ENCODE results near the gene RGS14. TPM values are rescaled to one million over a fixed set of nuclear protein-coding genes. Genes with fewer than 3 reads are reported as not detected.

Gene RGS14
- total RNA-seq, 4 donors from 2014 or later = 3.7 to 18.3 (median 11.9) TPM

DNA sequence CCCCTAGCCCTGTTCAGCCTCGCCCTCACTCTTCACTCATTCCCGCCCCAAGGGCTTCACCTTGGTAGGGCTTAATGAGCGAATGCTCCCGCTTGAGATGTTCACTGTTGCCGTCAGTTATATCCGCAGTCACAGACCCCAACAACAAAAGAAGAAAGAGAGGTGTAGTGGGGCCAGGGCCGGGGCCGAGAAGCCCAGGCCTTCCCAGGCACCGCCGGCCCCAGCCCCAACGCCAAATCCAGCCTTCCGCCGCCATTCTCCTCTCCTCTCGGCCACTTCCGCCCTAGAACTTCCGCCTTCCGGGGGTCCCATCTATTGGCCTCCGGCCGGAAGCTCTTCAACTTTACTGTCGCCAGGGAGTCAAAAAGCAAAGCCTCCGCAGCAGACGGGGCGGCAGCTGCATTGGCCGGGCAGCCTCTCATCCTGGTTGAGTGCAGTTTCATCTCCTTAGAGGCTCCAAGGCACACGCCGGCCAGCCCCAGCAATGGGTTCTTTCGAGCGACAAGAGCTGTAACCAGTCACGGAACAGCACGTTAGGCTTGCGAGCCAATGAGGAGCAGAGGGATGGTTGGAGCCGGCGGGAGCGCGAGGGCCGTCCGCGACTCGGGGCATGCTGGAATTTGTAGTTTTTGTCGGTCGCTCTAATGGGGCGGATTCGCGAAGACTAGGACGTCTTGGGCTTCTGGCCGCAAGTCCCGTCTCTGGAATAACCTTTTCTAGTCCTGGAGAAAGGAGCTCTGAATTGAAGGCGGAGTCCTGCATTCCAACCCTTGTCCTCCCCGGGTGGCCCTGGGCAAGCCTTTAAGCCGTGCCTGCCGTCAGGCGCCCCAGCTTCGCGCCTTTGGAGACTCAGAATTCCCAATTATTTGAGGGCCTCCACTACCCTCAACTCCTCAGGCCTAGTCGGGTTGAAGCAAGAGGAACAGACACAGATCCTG is 6.1 kb upstream of the RGS14 start, which contains the start of gene LMAN2:
Gene LMAN2, minus strand, starts transcription at position 277 of the 938 bp plus-strand sequence. Its CDS starts 21 bp downstream, at position 256.
- Histone ChIP-seq H3K4me3 (peak within 1 kb of the TSS; percentile 83 to 99 (median 92)), H3K4me1 (peaks cover 17 to 53% (median 48%) of the 10 kb centered on the region in 4 donors), H3K27ac (replicated peaks in 1 of 4) (peak within 1 kb of the TSS; percentile 87 to 92 (median 91)), H3K9me3 (no peaks in the 10 kb centered on the region), H3K36me3 (peaks cover 0 to 26% (median 14%) of the 10 kb centered on the region in 4 donors), H3K27me3 (no peaks in the 10 kb centered on the region)
- 8% methylated on average over 32 of the region's 55 CpGs for WGBS
- no peak for TF ChIP-seq EP300 (IDR thresholded peaks at IDR 0.05)
- TF ChIP-seq, protein P1, sequence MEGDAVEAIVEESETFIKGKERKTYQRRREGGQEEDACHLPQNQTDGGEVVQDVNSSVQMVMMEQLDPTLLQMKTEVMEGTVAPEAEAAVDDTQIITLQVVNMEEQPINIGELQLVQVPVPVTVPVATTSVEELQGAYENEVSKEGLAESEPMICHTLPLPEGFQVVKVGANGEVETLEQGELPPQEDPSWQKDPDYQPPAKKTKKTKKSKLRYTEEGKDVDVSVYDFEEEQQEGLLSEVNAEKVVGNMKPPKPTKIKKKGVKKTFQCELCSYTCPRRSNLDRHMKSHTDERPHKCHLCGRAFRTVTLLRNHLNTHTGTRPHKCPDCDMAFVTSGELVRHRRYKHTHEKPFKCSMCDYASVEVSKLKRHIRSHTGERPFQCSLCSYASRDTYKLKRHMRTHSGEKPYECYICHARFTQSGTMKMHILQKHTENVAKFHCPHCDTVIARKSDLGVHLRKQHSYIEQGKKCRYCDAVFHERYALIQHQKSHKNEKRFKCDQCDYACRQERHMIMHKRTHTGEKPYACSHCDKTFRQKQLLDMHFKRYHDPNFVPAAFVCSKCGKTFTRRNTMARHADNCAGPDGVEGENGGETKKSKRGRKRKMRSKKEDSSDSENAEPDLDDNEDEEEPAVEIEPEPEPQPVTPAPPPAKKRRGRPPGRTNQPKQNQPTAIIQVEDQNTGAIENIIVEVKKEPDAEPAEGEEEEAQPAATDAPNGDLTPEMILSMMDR (IDR thresholded peaks at IDR 0.05) = peak in 1 of 3 experiments; percentile 14
- TF ChIP-seq POLR2A (IDR thresholded peaks at IDR 0.05; ENCODE audit: low read depth) = peak; percentile 66
- peak; percentile 61 to 82 for TF ChIP-seq POLR2AphosphoS5 (IDR thresholded peaks at IDR 0.05)
- peak; percentile 98 for DNase-seq (ENCODE audit: extremely low spot score)
- intact Hi-C loops (cut with DNase I) = loop anchor here (5.0 kb wide), 1 partner anchor 34 kb away; no protein-coding TSS in a partner anchor

DNA sequence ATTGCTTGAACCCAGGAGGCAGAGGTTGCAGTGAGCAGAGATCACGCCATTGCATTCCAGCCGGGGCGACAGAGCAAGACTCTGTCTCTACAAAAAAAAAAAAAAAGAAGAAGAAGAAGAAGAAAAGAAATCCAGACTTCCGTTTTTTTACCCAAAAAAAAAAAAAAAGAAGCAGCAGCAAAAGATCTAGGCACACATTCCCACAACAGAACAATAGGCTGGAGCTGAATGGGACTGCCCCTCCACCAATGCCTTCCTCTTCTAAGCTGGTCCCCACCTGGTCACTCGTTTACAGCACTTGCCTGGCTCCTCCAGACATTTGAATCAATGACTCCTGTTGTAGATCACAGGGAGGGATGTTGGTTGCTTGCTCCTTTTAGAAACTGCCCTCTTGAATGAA is 4.6 kb upstream of the RGS14 start:
- TF ChIP-seq POLR2AphosphoS5 (IDR thresholded peaks at IDR 0.05) (no peak), POLR2A (IDR thresholded peaks at IDR 0.05; ENCODE audit: low read depth) (no peak), EP300 (IDR thresholded peaks at IDR 0.05) (no peak)
- TF ChIP-seq, protein P1 (IDR thresholded peaks at IDR 0.05) = no peak
- Histone ChIP-seq H3K36me3 (peaks cover 0 to 17% (median 8%) of the 10 kb centered on the region in 4 donors), H3K9me3 (no peaks in the 10 kb centered on the region), H3K4me1 (peaks cover 21 to 44% (median 41%) of the 10 kb centered on the region in 4 donors), H3K27ac (replicated peaks in 1 of 4) (no peak overlapping the region), H3K27me3 (no peaks in the 10 kb centered on the region), H3K4me3 (no peak overlapping the region)
- DNase-seq (ENCODE audit: extremely low spot score) = no peak
- 68% methylated on average over 5 of the region's 5 CpGs for WGBS
- intact Hi-C loops (cut with DNase I) = loop anchor here (5.0 kb wide), 1 partner anchor 36 kb away; no protein-coding TSS in a partner anchor

DNA sequence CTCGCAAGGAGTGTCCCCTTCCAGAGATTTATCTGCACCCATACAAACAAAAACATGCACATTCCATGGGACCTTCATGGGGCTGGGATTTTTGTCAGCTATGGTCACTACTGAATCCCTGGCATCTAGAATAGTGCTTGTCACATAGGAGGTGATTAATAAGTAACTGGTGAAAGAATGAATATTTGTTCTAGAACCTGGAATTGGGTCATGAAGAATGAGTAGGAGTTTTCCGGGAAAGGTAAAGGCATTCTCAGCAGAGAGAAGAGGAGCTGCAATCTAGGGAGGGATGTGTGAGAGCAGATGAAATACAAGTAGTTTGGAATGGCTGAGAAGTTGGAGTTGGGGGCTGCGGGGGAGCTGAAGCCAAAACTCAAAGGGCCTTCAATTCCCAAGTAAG is 3.5 kb upstream of the RGS14 start:
- Histone ChIP-seq H3K4me3 (no peak overlapping the region), H3K36me3 (peaks cover 0 to 11% (median 5%) of the 10 kb centered on the region in 4 donors), H3K9me3 (no peaks in the 10 kb centered on the region), H3K4me1 (peaks cover 27 to 41% (median 33%) of the 10 kb centered on the region in 4 donors), H3K27ac (replicated peaks in 1 of 4) (no peak overlapping the region), H3K27me3 (no peaks in the 10 kb centered on the region)
- WGBS = 96% methylated on average over 3 of the region's 3 CpGs
- intact Hi-C loops (cut with DNase I) = loop anchor here (5.0 kb wide), 1 partner anchor 37 kb away; no protein-coding TSS in a partner anchor
- DNase-seq (ENCODE audit: extremely low spot score) = no peak
- TF ChIP-seq EP300 (IDR thresholded peaks at IDR 0.05) = no peak
- TF ChIP-seq POLR2A (IDR thresholded peaks at IDR 0.05; ENCODE audit: low read depth) = no peak
- no peak for TF ChIP-seq POLR2AphosphoS5 (IDR thresholded peaks at IDR 0.05)
- TF ChIP-seq, protein P1 (IDR thresholded peaks at IDR 0.05) = no peak

DNA sequence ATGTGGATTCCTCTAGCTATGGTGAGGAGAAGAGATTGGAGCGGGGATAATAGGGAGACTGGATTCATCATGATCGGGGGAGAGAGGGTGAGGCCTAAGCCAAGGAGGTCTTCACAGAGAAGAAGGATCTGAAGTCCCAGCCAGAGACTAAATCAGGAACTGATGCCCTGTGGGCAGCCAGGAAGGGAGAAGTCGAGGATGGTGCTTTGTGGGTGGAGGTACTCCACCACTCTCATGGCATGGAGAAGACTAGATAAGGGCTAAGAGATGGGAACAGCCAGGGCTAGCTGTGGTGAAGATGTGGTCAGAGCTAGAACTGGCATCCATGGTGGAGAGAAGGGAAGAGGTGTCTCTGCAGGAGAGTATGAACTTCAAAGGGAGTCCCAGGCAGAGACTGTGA is 3.0 kb upstream of the RGS14 start:
- 63% methylated on average over 3 of the region's 3 CpGs for WGBS
- intact Hi-C loops (cut with DNase I) = loop anchor here (5.0 kb wide), 1 partner anchor 37 kb away; no protein-coding TSS in a partner anchor
- no peak overlapping the region for H3K27ac ChIP-seq (replicated peaks in 1 of 4)
- H3K4me3 ChIP-seq = no peak overlapping the region
- no peaks in the 10 kb centered on the region for H3K27me3 ChIP-seq
- H3K36me3 ChIP-seq = peaks cover 0 to 7% (median 3%) of the 10 kb centered on the region in 4 donors
- DNase-seq (ENCODE audit: extremely low spot score) = no peak
- H3K4me1 ChIP-seq = peaks cover 23 to 36% (median 29%) of the 10 kb centered on the region in 4 donors
- no peaks in the 10 kb centered on the region for H3K9me3 ChIP-seq
- TF ChIP-seq POLR2AphosphoS5 (IDR thresholded peaks at IDR 0.05) = no peak
- no peak for TF ChIP-seq POLR2A (IDR thresholded peaks at IDR 0.05; ENCODE audit: low read depth)
- no peak for TF ChIP-seq EP300 (IDR thresholded peaks at IDR 0.05)
- TF ChIP-seq, protein P1 (IDR thresholded peaks at IDR 0.05) = no peak
